DOHH2 (cell line): Measurements from ENCODE around the gene CLK3.

Experiments used
- H3F3A ChIP-seq: fragments of 200-600 bp; sonication (generic), shearing (Covaris generic); 2 replicates; pipeline ENCODE4 v1.6.0; 2016; ENCODE audit warnings: antibody characterized with exemption, mild to moderate bottlenecking; ENCODE audit not compliant: control insufficient read depth, insufficient read depth
- H3K27ac ChIP-seq: fragments of 200-600 bp; sonication (generic); 2 replicates; pipeline ENCODE4 v1.5.1; 2014; ENCODE audit warnings: low read depth, mild to moderate bottlenecking, low read length, moderate library complexity
- H3K27me3 ChIP-seq: fragments of 200-600 bp; sonication (generic); 2 replicates; pipeline ENCODE4 v1.6.1; 2014; ENCODE audit warnings: mild to moderate bottlenecking, low read length, mixed read lengths; ENCODE audit not compliant: control insufficient read depth
- H3K36me3 ChIP-seq: fragments of 200-600 bp; sonication (generic); 2 replicates; pipeline ENCODE4 v1.6.1; 2014; ENCODE audit warnings: mild to moderate bottlenecking, low read length, moderate library complexity, mixed read lengths; ENCODE audit not compliant: control insufficient read depth
- H3K4me1 ChIP-seq: fragments of 200-600 bp; sonication (generic); 2 replicates; pipeline ENCODE4 v1.6.1; 2014; ENCODE audit warnings: mild to moderate bottlenecking, low read length, mixed read lengths; ENCODE audit not compliant: control insufficient read depth
- H3K4me2 ChIP-seq: fragments of 200-600 bp; sonication (generic); 2 replicates; pipeline ENCODE4 v1.6.0; 2014; ENCODE audit warnings: mild to moderate bottlenecking, low read length, moderate library complexity
- H3K4me3 ChIP-seq: fragments of 200-600 bp; sonication (generic); 2 replicates; pipeline ENCODE4 v1.5.1; 2014; ENCODE audit warnings: mild to moderate bottlenecking, low read length, mixed read lengths
- H3K79me2 ChIP-seq: fragments of 200-600 bp; sonication (generic); 2 replicates; pipeline ENCODE4 v1.6.1; 2014; ENCODE audit warnings: mild to moderate bottlenecking, low read length, mixed read lengths; ENCODE audit not compliant: control insufficient read depth
- H3K9me2 ChIP-seq: fragments of 200-600 bp; sonication (generic); replicated peaks from 2 replicates; pipeline ENCODE4 v1.6.1; 2014; ENCODE audit warnings: mild to moderate bottlenecking, low read length, mixed read lengths; ENCODE audit not compliant: control insufficient read depth
- H3K9me3 ChIP-seq: fragments of 200-600 bp; sonication (generic); 2 replicates; pipeline ENCODE4 v1.6.1; 2014; ENCODE audit warnings: antibody characterized with exemption, low read length, mixed read lengths; ENCODE audit not compliant: control insufficient read depth, insufficient read depth
- H4K20me1 ChIP-seq: fragments of 200-600 bp; sonication (generic); 2 replicates; pipeline ENCODE4 v1.6.0; 2014; ENCODE audit warnings: low read depth, mild to moderate bottlenecking, antibody characterized with exemption, low read length, moderate library complexity; ENCODE audit not compliant: control insufficient read depth, insufficient read depth
- EZH2phosphoT487 ChIP-seq: fragments of 200-600 bp; sonication (generic); IDR thresholded peaks from 2 replicates; pipeline ENCODE4 v1.6.1; 2017; ENCODE audit warnings: borderline replicate concordance, mild to moderate bottlenecking, antibody characterized with exemption, low read length, moderate library complexity, mixed read lengths
- TF ChIP-seq, protein P1 (sequence below): fragments of 200-600 bp; sonication (generic); IDR thresholded peaks from one replicate; pipeline ENCODE4 v1.5.1; 2014; ENCODE audit warnings: antibody characterized with exemption, mild to moderate bottlenecking, low read depth, low read length; ENCODE audit not compliant: poor library complexity, severe bottlenecking

Gene CLK3

DNA sequence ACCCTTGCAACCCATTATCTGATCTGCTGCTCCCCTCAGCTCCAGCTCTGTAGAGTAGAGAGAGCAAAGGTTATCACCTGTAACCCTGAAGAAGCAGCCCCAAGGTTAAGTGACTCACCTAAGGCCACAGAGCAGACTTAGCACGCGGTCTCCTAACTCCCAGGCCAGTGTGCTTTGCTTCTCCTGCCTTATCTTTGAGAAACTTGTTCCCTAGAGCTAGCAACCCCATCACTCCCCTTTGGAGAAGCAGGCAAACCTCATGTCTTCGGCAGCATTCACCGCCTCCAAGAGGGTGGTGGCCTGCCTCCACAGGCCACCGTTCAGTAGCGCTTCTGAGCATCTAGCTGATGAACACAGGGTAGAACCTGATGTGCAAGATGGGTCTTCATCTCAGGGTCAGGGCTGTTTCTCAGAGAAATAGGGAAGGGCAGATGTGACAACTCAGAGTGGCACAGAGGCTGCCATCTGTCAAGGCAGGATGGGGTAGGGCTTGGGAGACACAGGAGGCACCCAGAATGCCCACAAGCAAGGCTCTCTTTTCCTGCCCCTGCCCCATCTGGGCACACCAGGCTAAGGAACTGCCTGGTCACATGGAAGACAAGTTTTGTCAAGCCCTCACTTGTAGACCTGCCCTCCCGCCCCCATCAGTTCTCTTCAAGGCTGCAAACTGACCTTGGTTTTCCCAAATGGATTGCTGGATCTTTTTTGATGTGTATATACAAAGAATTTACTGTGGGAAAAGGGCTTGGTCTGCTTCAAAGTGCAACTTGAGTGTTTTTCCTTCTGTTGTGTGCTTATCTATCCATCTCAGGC lies 34.9 kb upstream of the CLK3 start:
- no peaks in the 10 kb centered on the region for H3K4me1 ChIP-seq
- TF ChIP-seq EZH2phosphoT487, result no peak
- TF ChIP-seq, protein P1, sequence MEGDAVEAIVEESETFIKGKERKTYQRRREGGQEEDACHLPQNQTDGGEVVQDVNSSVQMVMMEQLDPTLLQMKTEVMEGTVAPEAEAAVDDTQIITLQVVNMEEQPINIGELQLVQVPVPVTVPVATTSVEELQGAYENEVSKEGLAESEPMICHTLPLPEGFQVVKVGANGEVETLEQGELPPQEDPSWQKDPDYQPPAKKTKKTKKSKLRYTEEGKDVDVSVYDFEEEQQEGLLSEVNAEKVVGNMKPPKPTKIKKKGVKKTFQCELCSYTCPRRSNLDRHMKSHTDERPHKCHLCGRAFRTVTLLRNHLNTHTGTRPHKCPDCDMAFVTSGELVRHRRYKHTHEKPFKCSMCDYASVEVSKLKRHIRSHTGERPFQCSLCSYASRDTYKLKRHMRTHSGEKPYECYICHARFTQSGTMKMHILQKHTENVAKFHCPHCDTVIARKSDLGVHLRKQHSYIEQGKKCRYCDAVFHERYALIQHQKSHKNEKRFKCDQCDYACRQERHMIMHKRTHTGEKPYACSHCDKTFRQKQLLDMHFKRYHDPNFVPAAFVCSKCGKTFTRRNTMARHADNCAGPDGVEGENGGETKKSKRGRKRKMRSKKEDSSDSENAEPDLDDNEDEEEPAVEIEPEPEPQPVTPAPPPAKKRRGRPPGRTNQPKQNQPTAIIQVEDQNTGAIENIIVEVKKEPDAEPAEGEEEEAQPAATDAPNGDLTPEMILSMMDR, result no peak
- no peak overlapping the region for H3K4me3 ChIP-seq
- no peak overlapping the region for H3K27ac ChIP-seq
- no peaks in the 10 kb centered on the region for H3K9me3 ChIP-seq
- no peaks in the 10 kb centered on the region for H3K9me2 ChIP-seq
- H3K27me3 ChIP-seq, result peaks cover 17% of the 10 kb centered on the region
- no peak overlapping the region for H3K4me2 ChIP-seq
- H3K79me2 ChIP-seq, result no peaks in the 10 kb centered on the region
- H4K20me1 ChIP-seq, result no peaks in the 10 kb centered on the region
- H3F3A ChIP-seq, result no peaks in the 10 kb centered on the region
- no peaks in the 10 kb centered on the region for H3K36me3 ChIP-seq

DNA sequence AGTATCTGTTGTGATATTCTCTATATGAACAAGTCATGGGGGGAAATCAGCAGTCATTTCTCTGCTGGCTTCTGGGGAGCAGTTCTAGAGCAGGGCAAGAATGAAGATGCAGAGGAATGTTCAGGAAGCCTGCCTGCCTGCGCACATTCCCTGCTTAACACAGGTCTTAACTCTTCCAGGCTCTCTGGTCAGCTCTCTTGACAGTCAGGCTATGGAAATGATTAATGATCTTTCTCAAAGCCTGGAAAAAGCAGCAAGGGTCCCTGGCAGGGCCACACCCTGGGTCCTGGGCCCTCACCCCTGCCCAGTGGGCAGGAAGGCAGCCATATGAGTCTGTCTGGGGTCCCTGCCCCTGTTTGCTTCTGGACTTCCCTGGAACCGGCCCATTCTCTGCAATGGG lies 31.4 kb upstream of the CLK3 start:
- no peak for TF ChIP-seq EZH2phosphoT487
- TF ChIP-seq, protein P1, result no peak
- H3K36me3 ChIP-seq, result no peaks in the 10 kb centered on the region

DNA sequence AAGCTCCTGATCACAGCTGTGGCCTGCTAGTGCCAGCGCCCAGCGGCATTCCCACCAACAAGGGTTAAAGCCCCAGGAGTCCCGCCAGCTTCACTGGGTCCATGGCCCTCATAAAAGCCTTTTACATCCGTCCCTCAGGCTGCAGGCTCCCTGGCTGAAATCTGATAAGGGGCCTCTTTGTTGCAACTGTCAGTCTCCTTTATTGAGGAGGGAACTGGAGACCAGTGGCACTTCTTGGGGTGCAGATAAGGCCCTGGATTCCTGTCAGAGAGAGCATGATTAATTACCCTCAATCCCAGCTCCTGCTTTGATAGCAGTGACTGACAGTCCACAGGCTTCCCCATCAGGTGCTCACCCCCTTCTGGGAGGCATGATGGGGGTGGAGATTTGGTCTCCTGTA lies 30.9 kb upstream of the CLK3 start:
- H3F3A ChIP-seq, result no peaks in the 10 kb centered on the region
- H3K27me3 ChIP-seq, result peaks cover 35% of the 10 kb centered on the region
- no peaks in the 10 kb centered on the region for H3K36me3 ChIP-seq
- no peaks in the 10 kb centered on the region for H3K4me1 ChIP-seq
- H3K9me3 ChIP-seq, result no peaks in the 10 kb centered on the region
- H3K9me2 ChIP-seq, result no peaks in the 10 kb centered on the region
- H3K4me3 ChIP-seq, result no peak overlapping the region
- no peak for TF ChIP-seq EZH2phosphoT487
- TF ChIP-seq, protein P1, result no peak
- H3K4me2 ChIP-seq, result no peak overlapping the region
- H3K27ac ChIP-seq, result no peak overlapping the region
- H4K20me1 ChIP-seq, result no peaks in the 10 kb centered on the region
- no peaks in the 10 kb centered on the region for H3K79me2 ChIP-seq

More for the DNA sequence above, 31.4 kb upstream of the CLK3 start:
- no peak overlapping the region for H3K27ac ChIP-seq
- no peaks in the 10 kb centered on the region for H3K9me2 ChIP-seq
- H3K79me2 ChIP-seq, result no peaks in the 10 kb centered on the region
- no peak overlapping the region for H3K4me3 ChIP-seq
- H3K9me3 ChIP-seq, result no peaks in the 10 kb centered on the region
- no peak overlapping the region for H3K4me2 ChIP-seq
- H3K4me1 ChIP-seq, result no peaks in the 10 kb centered on the region
- H3F3A ChIP-seq, result no peaks in the 10 kb centered on the region
- peaks cover 35% of the 10 kb centered on the region for H3K27me3 ChIP-seq
- no peaks in the 10 kb centered on the region for H4K20me1 ChIP-seq
